A549 (cell line): ENCODE results near the gene TRMO. TPM values are rescaled to one million over a fixed set of nuclear protein-coding genes. Genes with fewer than 3 reads are reported as not detected.

ENCODE experiments used
- ATAC-seq, 2 experiments: fragments of 200-7000 bp in 1 of 2; fragments of >200 bp in 1 of 2; cut with Nextera tagmentation in 1 of 2; cut with Tn5 transposase in 1 of 2; 3 replicates each; pipeline versions ENCODE4 v1.8.0 to v1.9.1; 2018 to 2020; ENCODE audit warnings: mild to moderate bottlenecking in 1 of 2, moderate library complexity in 1 of 2
- CTCF ChIA-PET: fragments of 300-600 bp; sonication (Branson Sonifier 250); formaldehyde crosslinking; extraction: SDS; loops from one replicate; lab custom pipeline; 2021; ENCODE audit warnings: antibody characterized with exemption, inconsistent platforms; lab: Yijun Ruan, JAX
- POLR2A ChIA-PET: fragments of 350-600 bp; formaldehyde crosslinking; extraction: SDS; loops from one replicate; lab custom pipeline; 2021; ENCODE audit warnings: antibody characterized with exemption, inconsistent platforms; lab: Yijun Ruan, JAX
- DNase-seq, 2 experiments: peaks; one replicate each; pipeline versions ENCODE4 v3.0.0 to v3.0.0-alpha.2; 2011 to 2016; ENCODE audit warnings: low read depth in 1 of 2, low spot score in 1 of 2
- FAIRE-seq: peaks from 2 replicates; lab custom pipeline; 2011; peaks lifted over from hg19 to GRCh38; lab: Jason Lieb, UNC
- H3K27ac ChIP-seq, 2 experiments: fragments of >200 bp; sonication (Bioruptor Twin); formaldehyde crosslinking; 3 replicates each; pipeline ENCODE4 v1.5.1; 2016 to 2017
- H3K4me1 ChIP-seq: fragments of >200 bp; sonication (Bioruptor Twin); formaldehyde crosslinking; 3 replicates; pipeline ENCODE4 v1.6.1; 2016
- H3K4me2 ChIP-seq: fragments of >200 bp; sonication (Bioruptor Twin); formaldehyde crosslinking; 3 replicates; pipeline ENCODE4 v1.6.1; 2016
- H3K4me3 ChIP-seq: fragments of >200 bp; sonication (Bioruptor Twin); formaldehyde crosslinking; 3 replicates; pipeline ENCODE4 v1.5.1; 2016
- H3K9me3 ChIP-seq: fragments of >200 bp; sonication (Bioruptor Twin); formaldehyde crosslinking; 3 replicates; pipeline ENCODE4 v1.6.1; 2016
- BHLHE40 ChIP-seq: IDR thresholded peaks from 2 replicates; pipeline ENCODE4 v1.6.1; 2012; ENCODE audit warnings: low read depth, low read length, inconsistent platforms
- CEBPB ChIP-seq, 2 experiments: fragments of >200 bp in 1 of 2; sonication (Bioruptor Twin) in 1 of 2; formaldehyde crosslinking in 1 of 2; IDR thresholded peaks; 2 replicates each; pipeline ENCODE4 v1.6.1; 2012 to 2016
- CHD2 ChIP-seq: fragments of 150-350 bp; IDR thresholded peaks from 2 replicates; pipeline ENCODE4 v1.6.1; 2014; ENCODE audit warnings: low read length; ENCODE audit not compliant: partially characterized antibody
- EHF ChIP-seq: fragments of 250-450 bp; sonication (Bioruptor Pico); IDR thresholded peaks from 2 replicates; pipeline ENCODE4 v1.5.0; 2020; ENCODE audit warnings: mild to moderate bottlenecking
- ESRRA ChIP-seq: fragments of 150-350 bp; IDR thresholded peaks from 2 replicates; pipeline ENCODE4 v1.6.1; 2014; ENCODE audit warnings: mild to moderate bottlenecking, low read length, borderline replicate concordance
- HEYL ChIP-seq: fragments of 250-450 bp; sonication (Bioruptor Pico); IDR thresholded peaks from 2 replicates; pipeline ENCODE4 v1.8.0; 2021; ENCODE audit warnings: mild to moderate bottlenecking, moderate library complexity
- HOXB13 ChIP-seq: fragments of 250-450 bp; sonication (Bioruptor Pico); IDR thresholded peaks from 2 replicates; pipeline ENCODE4 v1.5.0; 2020; ENCODE audit warnings: low read depth, mild to moderate bottlenecking, moderate library complexity
- HOXB5 ChIP-seq: fragments of 250-450 bp; sonication (Bioruptor Pico); IDR thresholded peaks from 2 replicates; pipeline ENCODE4 v1.5.0; 2020; ENCODE audit warnings: mild to moderate bottlenecking, moderate library complexity
- TP53 ChIP-seq: fragments of 250-450 bp; sonication (Bioruptor Pico); IDR thresholded peaks from 2 replicates; pipeline ENCODE4 v1.5.0; 2021; ENCODE audit warnings: mild to moderate bottlenecking, moderate library complexity
- ZFP36 ChIP-seq: fragments of 450-650 bp; IDR thresholded peaks from 2 replicates; pipeline ENCODE4 v1.6.1; 2014; ENCODE audit warnings: borderline replicate concordance; ENCODE audit not compliant: partially characterized antibody
- ZSCAN20 ChIP-seq: fragments of 250-450 bp; sonication (Bioruptor Pico); IDR thresholded peaks from 2 replicates; pipeline ENCODE4 v1.8.0; 2022; ENCODE audit warnings: mild to moderate bottlenecking, moderate library complexity
- WGBS: methylation state at CpG from one replicate; pipeline ENCODE4 v1.1.6; 2017; ENCODE audit errors: missing lambda C conversion rate; 5-methylcytosine and 5-hydroxymethylcytosine counted together
- polyA plus RNA-seq, 4 experiments: library from polyadenylated mRNA; depleted of rRNA in 3 of 4; stranded (reverse); fragments of >200 nt; fragmentation: RNase III in 1 of 4; extraction: RNeasy Plus Mini Kit Qiagen cat#74134 plus additional on column Dnase treatment in 1 of 4; gene quantifications; 2 replicates in 3 of 4; 3 replicates in 1 of 4; pipeline ENCODE4 v1.2.3, GENCODE V29; 2011 to 2017
- TF ChIP-seq, protein P1 (sequence below): IDR thresholded peaks from 2 replicates; pipeline ENCODE4 v1.6.1; 2012
- TF ChIP-seq, protein P2 (sequence below): fragments of 200-600 bp; sonication (generic); IDR thresholded peaks from 2 replicates; pipeline ENCODE4 v1.6.1; 2016; ENCODE audit warnings: antibody characterized with exemption, mild to moderate bottlenecking, moderate library complexity
- TF ChIP-seq, protein P3 (sequence below): fragments of >200 bp; sonication (Bioruptor Twin); formaldehyde crosslinking; IDR thresholded peaks from 3 replicates; pipeline ENCODE4 v1.6.1; 2016
- TF ChIP-seq, protein P4 (sequence below): fragments of 250-450 bp; sonication (Bioruptor Pico); IDR thresholded peaks from 2 replicates; pipeline ENCODE4 v1.5.0; 2020; ENCODE audit warnings: low read depth, mild to moderate bottlenecking, moderate library complexity

TRMO gene
- polyA plus RNA-seq, 2 of the 4 experiments (the other 2 are of a cell fraction): 12.0 to 18.8 TPM

DNA sequence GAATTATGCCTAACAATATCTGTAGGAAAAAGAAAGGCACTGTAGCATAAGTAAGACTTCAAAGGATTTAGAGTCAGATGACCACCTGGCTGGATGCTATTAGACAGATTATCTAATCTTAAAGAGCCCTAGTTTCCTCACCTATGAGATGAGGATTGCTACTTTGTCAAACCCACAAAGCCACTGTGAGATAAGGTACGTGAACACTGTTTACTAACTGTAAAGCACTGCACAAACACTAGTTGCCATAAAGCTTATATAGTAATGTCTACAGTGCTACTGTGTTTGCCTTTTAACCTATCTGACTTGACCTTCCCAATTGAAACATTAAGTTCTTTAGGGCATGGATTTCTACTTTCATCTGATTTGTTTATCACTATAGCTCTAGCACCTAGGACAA is 10.3 kb downstream of the TRMO start:
- H3K9me3 ChIP-seq: no peaks in the 10 kb centered on the region
- TF ChIP-seq CHD2 (no peak), HEYL (CRISPR knock-in tag) (no peak), EHF (no peak), ZFP36 (no peak), HOXB5 (CRISPR knock-in tag) (no peak), TP53 (no peak), CEBPB (IDR thresholded peaks at IDR 0.05) (no peak), ZSCAN20 (CRISPR knock-in tag) (no peak), ESRRA (no peak), HOXB13 (CRISPR knock-in tag) (no peak)
- TF ChIP-seq, protein P1, sequence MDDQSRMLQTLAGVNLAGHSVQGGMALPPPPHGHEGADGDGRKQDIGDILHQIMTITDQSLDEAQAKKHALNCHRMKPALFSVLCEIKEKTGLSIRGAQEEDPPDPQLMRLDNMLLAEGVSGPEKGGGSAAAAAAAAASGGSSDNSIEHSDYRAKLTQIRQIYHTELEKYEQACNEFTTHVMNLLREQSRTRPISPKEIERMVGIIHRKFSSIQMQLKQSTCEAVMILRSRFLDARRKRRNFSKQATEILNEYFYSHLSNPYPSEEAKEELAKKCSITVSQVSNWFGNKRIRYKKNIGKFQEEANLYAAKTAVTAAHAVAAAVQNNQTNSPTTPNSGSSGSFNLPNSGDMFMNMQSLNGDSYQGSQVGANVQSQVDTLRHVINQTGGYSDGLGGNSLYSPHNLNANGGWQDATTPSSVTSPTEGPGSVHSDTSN: no peak
- TF ChIP-seq, protein P2, sequence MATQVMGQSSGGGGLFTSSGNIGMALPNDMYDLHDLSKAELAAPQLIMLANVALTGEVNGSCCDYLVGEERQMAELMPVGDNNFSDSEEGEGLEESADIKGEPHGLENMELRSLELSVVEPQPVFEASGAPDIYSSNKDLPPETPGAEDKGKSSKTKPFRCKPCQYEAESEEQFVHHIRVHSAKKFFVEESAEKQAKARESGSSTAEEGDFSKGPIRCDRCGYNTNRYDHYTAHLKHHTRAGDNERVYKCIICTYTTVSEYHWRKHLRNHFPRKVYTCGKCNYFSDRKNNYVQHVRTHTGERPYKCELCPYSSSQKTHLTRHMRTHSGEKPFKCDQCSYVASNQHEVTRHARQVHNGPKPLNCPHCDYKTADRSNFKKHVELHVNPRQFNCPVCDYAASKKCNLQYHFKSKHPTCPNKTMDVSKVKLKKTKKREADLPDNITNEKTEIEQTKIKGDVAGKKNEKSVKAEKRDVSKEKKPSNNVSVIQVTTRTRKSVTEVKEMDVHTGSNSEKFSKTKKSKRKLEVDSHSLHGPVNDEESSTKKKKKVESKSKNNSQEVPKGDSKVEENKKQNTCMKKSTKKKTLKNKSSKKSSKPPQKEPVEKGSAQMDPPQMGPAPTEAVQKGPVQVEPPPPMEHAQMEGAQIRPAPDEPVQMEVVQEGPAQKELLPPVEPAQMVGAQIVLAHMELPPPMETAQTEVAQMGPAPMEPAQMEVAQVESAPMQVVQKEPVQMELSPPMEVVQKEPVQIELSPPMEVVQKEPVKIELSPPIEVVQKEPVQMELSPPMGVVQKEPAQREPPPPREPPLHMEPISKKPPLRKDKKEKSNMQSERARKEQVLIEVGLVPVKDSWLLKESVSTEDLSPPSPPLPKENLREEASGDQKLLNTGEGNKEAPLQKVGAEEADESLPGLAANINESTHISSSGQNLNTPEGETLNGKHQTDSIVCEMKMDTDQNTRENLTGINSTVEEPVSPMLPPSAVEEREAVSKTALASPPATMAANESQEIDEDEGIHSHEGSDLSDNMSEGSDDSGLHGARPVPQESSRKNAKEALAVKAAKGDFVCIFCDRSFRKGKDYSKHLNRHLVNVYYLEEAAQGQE: no peak
- TF ChIP-seq, protein P3, sequence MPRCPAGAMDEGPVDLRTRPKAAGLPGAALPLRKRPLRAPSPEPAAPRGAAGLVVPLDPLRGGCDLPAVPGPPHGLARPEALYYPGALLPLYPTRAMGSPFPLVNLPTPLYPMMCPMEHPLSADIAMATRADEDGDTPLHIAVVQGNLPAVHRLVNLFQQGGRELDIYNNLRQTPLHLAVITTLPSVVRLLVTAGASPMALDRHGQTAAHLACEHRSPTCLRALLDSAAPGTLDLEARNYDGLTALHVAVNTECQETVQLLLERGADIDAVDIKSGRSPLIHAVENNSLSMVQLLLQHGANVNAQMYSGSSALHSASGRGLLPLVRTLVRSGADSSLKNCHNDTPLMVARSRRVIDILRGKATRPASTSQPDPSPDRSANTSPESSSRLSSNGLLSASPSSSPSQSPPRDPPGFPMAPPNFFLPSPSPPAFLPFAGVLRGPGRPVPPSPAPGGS: no peak
- TF ChIP-seq, protein P4, sequence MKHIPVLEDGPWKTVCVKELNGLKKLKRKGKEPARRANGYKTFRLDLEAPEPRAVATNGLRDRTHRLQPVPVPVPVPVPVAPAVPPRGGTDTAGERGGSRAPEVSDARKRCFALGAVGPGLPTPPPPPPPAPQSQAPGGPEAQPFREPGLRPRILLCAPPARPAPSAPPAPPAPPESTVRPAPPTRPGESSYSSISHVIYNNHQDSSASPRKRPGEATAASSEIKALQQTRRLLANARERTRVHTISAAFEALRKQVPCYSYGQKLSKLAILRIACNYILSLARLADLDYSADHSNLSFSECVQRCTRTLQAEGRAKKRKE (CRISPR knock-in tag): no peak
- TF ChIP-seq, all 56 proteins: peak for 0
- FAIRE-seq: no peak
- Histone ChIP-seq H3K4me1 (no peaks in the 10 kb centered on the region), H3K4me2 (no peak overlapping the region), H3K4me3 (no peak overlapping the region), H3K27ac (no peak overlapping the region)
- DNase-seq: no peak
- ChIA-PET CTCF (interaction anchor here (0.7 to 4.3 kb wide), 4 partner anchors 10 to 123 kb away, joined by 3 to 34 read pairs (median 11); partner anchors contain the start of gene TRMO), POLR2A (interaction anchor here (1.5 kb wide), 1 partner anchor 10 kb away, joined by 5 read pairs; the partner anchor contains the start of gene TRMO)
- WGBS: 68% methylated on average over 1 of the region's 1 CpG
- no peak for ATAC-seq

DNA sequence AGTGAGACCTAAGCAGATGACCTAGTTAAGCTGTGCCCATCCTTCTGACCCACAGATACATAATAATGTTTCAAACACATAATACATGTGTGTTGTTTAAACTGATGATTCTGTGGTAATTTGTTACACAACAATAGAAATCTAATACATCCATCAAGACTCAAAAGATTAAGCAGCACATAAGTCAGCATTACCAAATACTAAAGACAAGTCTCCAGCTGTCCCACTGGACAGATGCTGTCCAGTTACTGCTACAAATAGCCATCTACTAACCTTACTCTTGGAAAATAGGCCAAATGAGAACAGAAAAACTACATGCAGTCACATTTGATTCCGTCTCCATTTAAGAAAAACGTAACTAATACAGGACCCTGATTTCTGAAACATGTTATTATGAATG is 10.8 kb downstream of the TRMO start:
- TF ChIP-seq BHLHE40: no peak
- TF ChIP-seq, protein P4 (CRISPR knock-in tag): no peak
- no peak for TF ChIP-seq TP53
- TF ChIP-seq, protein P3: no peak
- WGBS: 85% methylated on average over 2 of the region's 2 CpGs
- H3K27ac ChIP-seq: no peak overlapping the region
- no peaks in the 10 kb centered on the region for H3K9me3 ChIP-seq
- ChIA-PET POLR2A (interaction anchor here (1.5 kb wide), 1 partner anchor 11 kb away, joined by 5 read pairs; the partner anchor contains the start of gene TRMO), CTCF (interaction anchor here (0.7 to 4.3 kb wide), 5 partner anchors 10 to 123 kb away, joined by 3 to 34 read pairs (median 19); partner anchors contain the start of gene TRMO)
- ATAC-seq: no peak
- no peak overlapping the region for H3K4me3 ChIP-seq
- DNase-seq: no peak
- FAIRE-seq: no peak
- no peak overlapping the region for H3K4me2 ChIP-seq
- H3K4me1 ChIP-seq: no peaks in the 10 kb centered on the region
